Fibroblast of lung (primary cell): ENCODE data around the gene BAZ1B.

Experiments used
- CTCF ChIP-seq, 2 donors: IDR thresholded peaks in 1 of 2; conservative IDR thresholded peaks in 1 of 2; 1 replicate in 1 of 2; 2 replicates in 1 of 2; pipeline ENCODE4 v1.5.1; 2011 to 2012; ENCODE audit warnings: low read length in 2 of 2, control low read depth in 1 of 2, inconsistent platforms in 1 of 2, low read depth in 1 of 2, mild to moderate bottlenecking in 1 of 2
- EZH2 ChIP-seq: IDR thresholded peaks from 2 replicates; pipeline ENCODE4 v1.5.1; 2012; ENCODE audit warnings: low read length, control low read depth, mild to moderate bottlenecking; ENCODE audit errors: missing control alignments

GRCh38 chr7:73520673-73521635 is 1.1 kb downstream of the BAZ1B start:
- no peak for TF ChIP-seq EZH2
- TF ChIP-seq CTCF (conservative IDR thresholded peaks at IDR 0.05 in 1 of 2, IDR thresholded peaks at IDR 0.05 in 1 of 2; ENCODE audit: low read depth in 1 of 2, low read length in 2 of 2) = no peak
